H1 (cell line): ENCODE measurements around the gene NEDD8. TPM values are rescaled to one million over a fixed set of nuclear protein-coding genes. Genes with fewer than 3 reads are reported as not detected.

ENCODE experiments used
- MAFK ChIP-seq: IDR thresholded peaks from 2 replicates; pipeline ENCODE4 v1.6.1; 2012; ENCODE audit warnings: low read depth, mild to moderate bottlenecking, improper control_type of control experiment, low read length
- polyA plus RNA-seq, 7 experiments: library from polyadenylated mRNA; depleted of rRNA in 3 of 7; stranded (reverse) in 5 of 7; unstranded in 2 of 7; fragments of >200 nt in 5 of 7; fragments of 200-250 nt in 2 of 7; gene quantifications; 1 replicate in 5 of 7; 2 replicates in 1 of 7; 4 replicates in 1 of 7; pipeline versions ENCODE4 v1.2.1 to v1.2.3, GENCODE V29; 2011 to 2013; ENCODE audit warnings: missing spikeins in 2 of 7, mixed read lengths in 2 of 7
- total RNA-seq: library from RNA; stranded (reverse); fragmentation: NEBNext Ultra II Directional; extraction: Animal tissue kit (Norgen Biotek cat#: 25700); gene quantifications from 2 replicates; pipeline ENCODE4 v1.2.1, GENCODE V29; 2021

NEDD8 gene
- total and polyA plus RNA-seq, 2 of the 8 experiments (the other 6 are each of a cell fraction or from before 2014, with no cell fraction given): 253 to 317 TPM

GRCh38 chr14:24172871-24173281, 59.3 kb downstream of the NEDD8 start (continued):
- TF ChIP-seq MAFK: no peak
